ENCODE results near the gene PLAAT4. TPM values are rescaled to one million over a fixed set of nuclear protein-coding genes. Genes with fewer than 3 reads are reported as not detected.
"Not testable (repeated sequence)": the region's sequence is repeated elsewhere in the genome, so short reads cannot be mapped to it uniquely, and the experiment has no call there.

PLAAT4 gene
- total RNA-seq, 1 donor from 2014 or later, result 28.3 TPM

- ATAC-seq (ENCODE audit: poor library complexity) (peak; percentile 62), DNase-seq (peak; percentile 70)
- intact Hi-C loops (cut with DNase I), result no loop called here
Observed at GRCh38 chr11:63560506-63561180, 24.0 kb downstream of the PLAAT4 start.

DNA sequence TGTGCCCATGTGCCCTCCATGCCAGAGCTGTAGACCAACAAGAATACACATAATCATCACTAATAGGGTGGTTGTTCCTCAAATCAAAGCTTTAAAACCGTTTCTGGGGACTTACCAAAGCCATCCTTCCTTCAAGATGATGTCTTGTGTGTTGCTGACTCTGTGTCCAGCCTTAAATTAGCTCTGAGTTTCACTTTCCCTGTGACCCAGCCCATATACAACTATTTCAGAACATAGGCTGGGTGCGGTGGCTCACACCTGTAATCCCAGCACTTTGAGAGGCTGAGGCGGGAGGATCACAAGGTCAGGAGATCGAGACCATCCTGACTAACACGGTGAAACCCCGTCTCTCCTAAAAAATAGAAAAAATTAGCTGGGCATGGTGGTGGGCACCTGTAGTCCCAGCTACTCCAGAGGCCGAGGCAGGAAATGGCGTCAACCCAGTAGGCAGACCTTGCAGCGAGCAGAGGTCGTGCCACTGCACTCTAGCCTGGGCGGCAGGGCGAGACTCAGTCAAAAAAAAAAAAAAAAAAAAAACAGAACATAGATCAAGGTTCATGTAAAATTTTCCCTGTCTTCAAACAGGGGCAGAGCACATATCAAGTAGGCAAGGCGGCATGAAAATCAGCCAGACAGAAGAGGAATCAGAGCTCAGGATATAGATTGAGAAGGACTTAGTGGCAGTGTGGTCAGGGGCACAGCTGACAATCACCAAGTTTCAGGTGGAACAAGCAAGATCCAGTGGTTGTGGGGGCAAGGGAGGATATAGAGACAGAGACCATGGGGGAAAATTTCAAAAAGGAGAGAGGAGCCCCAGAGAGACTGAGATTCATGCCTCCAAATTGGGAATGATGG is 26.8 kb downstream of the PLAAT4 start, which contains the start of gene PLAAT2:
Gene PLAAT2, minus strand, starts transcription at position 179 of the 855 bp plus-strand sequence. Its CDS starts 55 bp downstream, at position 124.
- DNase-seq, result no peak
- ATAC-seq (ENCODE audit: poor library complexity), result no peak
- intact Hi-C loops (cut with DNase I), result no loop called here

- no peak for ATAC-seq (ENCODE audit: poor library complexity)
- intact Hi-C loops (cut with DNase I), result no loop called here
Observed at GRCh38 chr11:63564056-63564774, 27.6 kb downstream of the PLAAT4 start.

DNA sequence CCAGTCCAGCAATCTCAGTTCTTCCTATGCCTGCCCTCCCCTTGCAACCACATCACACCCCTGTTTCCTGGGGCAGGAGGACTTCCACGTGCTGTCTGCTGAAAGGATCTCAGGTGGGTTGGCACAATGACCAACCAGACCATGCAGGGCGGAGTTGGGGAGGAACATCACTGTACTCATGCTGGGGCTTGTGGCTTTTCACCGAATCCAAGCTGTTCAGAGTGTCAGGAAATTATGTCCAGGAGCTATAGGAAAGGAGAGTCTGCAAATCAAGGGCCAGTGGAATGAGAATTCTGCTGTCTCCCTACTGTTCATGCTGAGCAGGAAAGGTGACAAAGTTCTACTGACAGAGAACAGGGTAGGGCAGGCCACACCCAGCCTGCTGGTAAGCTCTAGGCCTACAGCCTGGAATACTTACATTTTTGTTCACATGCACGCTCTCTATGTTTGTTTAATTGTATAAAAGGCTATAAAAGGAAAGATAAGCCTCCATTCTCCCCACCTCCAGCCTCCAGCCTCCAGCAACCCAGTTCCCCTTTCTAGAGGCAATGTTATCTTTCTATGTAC is 28.3 kb downstream of the PLAAT4 start:
- intact Hi-C loops (cut with DNase I), result no loop called here
- no peak for ATAC-seq (ENCODE audit: poor library complexity)
- no peak for DNase-seq

More at GRCh38 chr11:63564056-63564774, 27.6 kb downstream of the PLAAT4 start:
- DNase-seq, result no peak

DNA sequence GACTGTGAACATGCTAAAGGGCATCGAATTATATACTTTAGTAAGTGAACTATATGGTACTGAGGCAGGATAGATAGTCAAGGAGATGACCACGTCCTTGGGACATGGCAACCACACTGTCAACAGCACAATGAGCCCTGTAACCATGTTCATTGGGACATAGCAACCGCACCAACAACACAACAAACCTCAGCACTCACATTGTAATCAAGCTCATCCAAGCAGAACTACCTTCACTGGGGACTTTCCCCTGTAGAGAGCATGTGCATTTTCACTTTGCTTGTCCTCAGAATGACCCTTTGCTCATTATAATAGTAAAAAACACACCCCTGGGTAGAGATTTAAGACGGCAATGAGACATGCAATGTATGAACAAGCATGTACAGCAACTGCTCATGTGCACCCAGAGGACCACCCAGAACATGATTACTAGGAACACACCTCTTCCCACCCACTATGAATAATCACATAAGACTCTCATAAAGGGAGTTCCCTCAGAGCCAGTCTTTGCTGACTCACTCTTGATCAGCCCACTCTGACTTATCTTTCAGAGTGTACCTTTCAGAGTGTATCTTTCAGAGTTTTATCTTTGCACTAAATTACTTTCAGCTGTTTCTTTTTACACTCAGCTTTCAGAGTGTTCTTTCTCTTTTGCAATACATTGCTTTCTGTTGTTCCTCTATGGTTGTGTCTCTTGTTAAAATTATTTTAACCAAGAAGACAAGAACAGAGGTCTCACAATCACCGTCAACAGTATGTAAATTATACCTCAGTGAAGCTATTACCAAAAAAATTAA is 30.6 kb downstream of the PLAAT4 start:
- ATAC-seq (ENCODE audit: poor library complexity) (peak; percentile 95), DNase-seq (no peak)
- intact Hi-C loops (cut with DNase I), result no loop called here

DNA sequence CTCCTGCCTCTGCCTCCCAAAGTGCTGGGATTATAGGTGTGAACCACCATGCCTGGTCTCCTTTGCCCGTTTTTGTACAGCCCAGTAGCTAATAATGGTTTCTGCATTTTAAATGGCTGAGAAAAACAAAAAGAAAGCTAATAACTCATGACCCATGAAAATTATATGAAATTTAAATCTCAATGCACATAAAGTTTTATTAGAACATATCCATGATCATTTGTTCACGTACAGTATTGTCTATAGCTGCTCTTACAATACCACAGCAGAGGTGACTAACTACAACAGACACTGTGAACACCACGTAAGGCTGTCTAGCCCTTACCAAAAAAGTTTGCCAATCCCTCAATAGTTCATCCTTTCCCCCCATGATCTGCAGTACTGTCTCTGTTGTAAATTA is 33.0 kb downstream of the PLAAT4 start:
- intact Hi-C loops (cut with DNase I), result no loop called here
- ATAC-seq (ENCODE audit: poor library complexity) (no peak), DNase-seq (no peak)

- no peak for ATAC-seq (ENCODE audit: poor library complexity)
- intact Hi-C loops (cut with DNase I), result no loop called here
- DNase-seq, result no peak
Observed at GRCh38 chr11:63572026-63572688, 35.5 kb downstream of the PLAAT4 start.

DNA sequence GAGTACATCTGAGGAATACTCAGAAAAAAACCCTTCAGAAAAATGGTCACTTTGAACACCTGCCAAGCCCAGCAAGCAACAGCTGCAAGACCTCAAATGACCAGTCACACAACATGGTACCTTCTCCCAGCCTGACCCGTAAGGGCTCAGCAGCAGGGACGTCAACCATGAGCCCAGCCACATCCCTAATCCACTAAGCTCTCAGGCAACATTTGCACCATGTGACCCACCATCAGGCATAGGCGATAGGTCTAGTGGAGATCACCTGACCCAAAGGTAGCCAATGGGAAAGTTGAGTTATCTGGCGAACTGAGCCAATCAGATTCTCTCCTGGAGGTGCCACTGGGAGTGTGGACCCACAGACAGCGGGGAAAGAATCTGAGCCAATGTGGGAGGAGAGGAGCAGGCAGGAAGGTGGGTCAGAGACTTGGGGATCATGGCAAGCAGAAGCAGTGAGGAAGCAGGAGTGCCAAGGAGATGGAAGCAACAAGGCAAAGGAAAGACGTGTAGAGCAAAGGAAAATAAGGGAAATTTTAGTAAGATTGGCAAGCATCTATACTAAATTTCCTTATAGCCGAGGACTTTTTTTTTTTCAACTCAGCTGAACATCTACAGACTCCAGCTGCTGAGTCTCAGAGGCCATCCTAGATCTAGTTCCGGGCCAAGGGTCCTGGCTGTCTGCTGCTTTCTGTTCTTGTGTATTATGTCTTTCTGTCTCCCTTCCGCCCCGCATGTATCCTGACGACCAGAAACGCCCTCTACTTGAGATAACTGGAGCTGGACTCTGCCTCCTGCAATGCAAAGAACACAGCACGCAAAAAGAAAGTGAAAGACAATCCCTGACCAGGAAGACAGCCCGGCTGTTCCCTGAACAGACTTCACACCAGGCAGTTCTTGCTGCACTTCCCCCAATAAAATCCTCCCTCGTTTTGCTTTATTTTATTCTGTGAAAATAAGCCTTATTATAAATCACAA is 37.6 kb downstream of the PLAAT4 start:
- ATAC-seq (ENCODE audit: poor library complexity) (peak; percentile 85), DNase-seq (peak; percentile 56)
- intact Hi-C loops (cut with DNase I), result no loop called here

GRCh38 chr11:63574856-63575602 is 38.4 kb downstream of the PLAAT4 start:
- peak; percentile 55 for DNase-seq
- intact Hi-C loops (cut with DNase I), result no loop called here
- peak; percentile 93 for ATAC-seq (ENCODE audit: poor library complexity)

GRCh38 chr11:63578882-63579281 is 42.3 kb downstream of the PLAAT4 start:
- ATAC-seq (ENCODE audit: poor library complexity); DNase-seq; intact Hi-C loops (cut with DNase I): not testable (repeated sequence)

DNA sequence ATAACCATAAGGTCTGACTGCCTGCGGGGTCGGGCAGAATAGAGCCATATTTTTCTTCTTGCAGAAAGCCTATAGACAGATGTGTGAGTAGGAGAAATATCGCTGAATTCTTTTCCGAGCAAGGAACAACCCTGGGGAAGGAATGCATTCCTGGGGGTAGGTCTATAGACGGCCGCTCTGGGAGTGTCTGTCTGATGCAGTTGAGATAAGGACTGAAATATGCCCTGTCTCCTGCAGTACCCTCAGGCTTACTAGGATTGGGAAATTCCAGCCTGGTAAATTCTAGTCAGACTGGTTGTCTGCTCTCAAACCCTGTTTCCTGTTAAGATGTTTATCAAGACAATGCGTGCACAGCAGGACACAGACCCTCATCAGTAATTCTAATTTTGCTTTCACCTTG is 44.6 kb downstream of the PLAAT4 start:
- ATAC-seq (ENCODE audit: poor library complexity); intact Hi-C loops (cut with DNase I): not testable (repeated sequence)

GRCh38 chr11:63583357-63583677 is 46.7 kb downstream of the PLAAT4 start:
- intact Hi-C loops (cut with DNase I), result no loop called here
- ATAC-seq (ENCODE audit: poor library complexity), result no peak
- DNase-seq, result no peak

More for the DNA sequence above, 44.6 kb downstream of the PLAAT4 start:
- DNase-seq, result not testable (repeated sequence)

GRCh38 chr11:63586451-63587166 is 50.0 kb downstream of the PLAAT4 start:
- DNase-seq (no peak), ATAC-seq (ENCODE audit: poor library complexity) (no peak)
- intact Hi-C loops (cut with DNase I), result no loop called here

DNA sequence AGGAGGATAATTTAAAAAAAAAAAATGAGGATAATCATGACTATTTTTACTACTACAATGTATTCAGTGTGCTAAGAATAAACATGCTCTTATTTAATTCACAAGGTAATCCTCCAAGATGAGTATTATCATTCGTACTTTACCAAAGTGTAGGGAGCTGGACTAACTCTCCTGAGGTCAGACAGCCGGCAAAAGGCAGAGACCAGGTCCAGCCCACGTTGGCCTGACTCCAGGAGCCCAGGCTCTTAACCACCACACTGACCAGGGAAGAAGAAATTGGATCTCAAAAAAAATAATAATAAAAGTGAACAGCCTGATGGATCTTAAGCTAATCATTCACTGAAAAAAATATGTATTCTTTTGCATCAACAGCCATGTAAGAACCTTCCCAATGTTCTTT is 52.4 kb downstream of the PLAAT4 start:
- DNase-seq (no peak), ATAC-seq (ENCODE audit: poor library complexity) (peak; percentile 47)
- intact Hi-C loops (cut with DNase I), result no loop called here

DNA sequence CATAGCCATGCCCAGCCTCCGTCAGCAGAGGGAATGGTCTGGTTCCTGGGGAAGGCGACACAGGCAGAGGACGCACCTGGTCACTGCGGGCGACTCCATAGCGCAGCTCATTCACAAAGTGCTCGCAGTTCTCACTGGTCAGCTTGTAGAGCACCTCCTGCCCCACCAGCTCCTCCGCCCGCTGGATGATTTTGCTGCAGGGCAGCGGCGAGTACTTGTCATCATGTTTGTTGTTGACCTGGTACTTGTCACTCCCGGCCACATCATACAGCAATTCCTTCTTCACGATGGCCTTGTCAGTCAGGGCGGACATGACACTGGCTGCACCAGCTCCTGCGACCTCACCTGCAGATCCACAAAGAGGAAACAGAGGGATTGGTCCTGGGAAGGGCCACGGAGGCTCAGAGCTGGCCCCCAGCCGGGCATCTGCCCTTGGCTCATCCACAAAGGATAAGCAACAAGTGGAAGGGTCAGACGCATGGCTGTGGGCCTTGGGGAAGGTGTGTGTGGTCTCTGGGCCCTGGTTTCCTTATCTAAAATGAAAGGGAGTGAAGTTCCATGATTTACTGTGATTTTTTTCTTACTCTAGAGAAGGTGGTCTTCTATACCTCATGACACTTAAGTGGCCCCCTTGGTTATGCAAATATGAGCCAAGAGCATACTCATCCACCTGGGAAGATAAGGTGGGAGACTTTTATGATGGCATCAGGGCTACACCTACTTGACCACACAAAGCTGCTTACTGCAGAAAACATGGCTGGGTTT is 53.6 kb downstream of the PLAAT4 start:
- no peak for DNase-seq
- no peak for ATAC-seq (ENCODE audit: poor library complexity)
- intact Hi-C loops (cut with DNase I), result no loop called here

All from Right ventricle myocardium superior (tissue), 1 donor.